Measurements from ENCODE around the gene IGF1R. TPM values are rescaled to one million over a fixed set of nuclear protein-coding genes. Genes with fewer than 3 reads are reported as not detected.

Gene IGF1R
- polyA plus RNA-seq, 5 donors, result 23.6 to 32.0 (median 30.6) TPM

- DNase-seq, result no peak
These were observed 96.8 kb downstream of the IGF1R start for GRCh38 chr15:98745179-98745578.

GRCh38 chr15:98745650-98746374 lies 97.5 kb downstream of the IGF1R start:
- DNase-seq, result no peak

GRCh38 chr15:98746375-98747155 lies 98.2 kb downstream of the IGF1R start:
- no peak for DNase-seq

- no peak for DNase-seq
These were observed 103.4 kb downstream of the IGF1R start for GRCh38 chr15:98751767-98752166.

- DNase-seq, result no peak
These were observed 105.7 kb downstream of the IGF1R start for GRCh38 chr15:98753726-98754656.

- no peak for DNase-seq
These were observed 106.3 kb downstream of the IGF1R start for GRCh38 chr15:98754657-98755022.

- no peak for DNase-seq
These were observed 106.8 kb downstream of the IGF1R start for GRCh38 chr15:98755138-98755537.

GRCh38 chr15:98755781-98756180 lies 107.4 kb downstream of the IGF1R start:
- no peak for DNase-seq

- no peak for DNase-seq
These were observed 109.9 kb downstream of the IGF1R start for GRCh38 chr15:98758224-98758623.

GRCh38 chr15:98759277-98759676 lies 110.9 kb downstream of the IGF1R start:
- DNase-seq, result no peak

- DNase-seq, result peak in 1 of 2 donors; percentile 45
These were observed 111.9 kb downstream of the IGF1R start for GRCh38 chr15:98760112-98760826.

- DNase-seq, result no peak
These were observed 112.6 kb downstream of the IGF1R start for GRCh38 chr15:98760975-98761374.

GRCh38 chr15:98763179-98763578 lies 114.8 kb downstream of the IGF1R start:
- no peak for DNase-seq

- no peak for DNase-seq
These were observed 116.0 kb downstream of the IGF1R start for GRCh38 chr15:98764291-98764690.

- DNase-seq, result no peak
These were observed 117.3 kb downstream of the IGF1R start for GRCh38 chr15:98765610-98766009.

- DNase-seq, result no peak
These were observed 119.4 kb downstream of the IGF1R start for GRCh38 chr15:98767692-98768091.

- DNase-seq, result no peak
These were observed 121.5 kb downstream of the IGF1R start for GRCh38 chr15:98769867-98770266.

GRCh38 chr15:98770984-98771383 lies 122.6 kb downstream of the IGF1R start:
- DNase-seq, result no peak

- no peak for DNase-seq
These were observed 123.2 kb downstream of the IGF1R start for GRCh38 chr15:98771541-98771940.

- DNase-seq, result no peak
These were observed 124.6 kb downstream of the IGF1R start for GRCh38 chr15:98772895-98773294.

GRCh38 chr15:98773616-98774015 lies 125.3 kb downstream of the IGF1R start:
- no peak for DNase-seq

All from right lung (tissue), 5 donors.